IMR-90 (cell line): ENCODE data around the gene PTPRK. TPM values are rescaled to one million over a fixed set of nuclear protein-coding genes. Genes with fewer than 3 reads are reported as not detected.

Experiments used
- ATAC-seq: fragments of 200-7000 bp; cut with Tn5 transposase; 2 replicates; pipeline ENCODE4 v1.9.1; 2020; ENCODE audit warnings: low read depth, mild to moderate bottlenecking, moderate library complexity
- BruUV-seq: library from RNA; stranded (reverse); fragments of 400-500 nt; replicated peaks from 2 replicates; lab custom pipeline; 2021; lab: Mats Ljungman, UMichigan
- CTCF ChIA-PET: fragments of 300-600 bp; formaldehyde crosslinking; extraction: SDS; loops from one replicate; lab custom pipeline; 2021; ENCODE audit warnings: antibody characterized with exemption; lab: Yijun Ruan, JAX
- POLR2A ChIA-PET: fragments of 300-600 bp; sonication (Branson Sonifier 250); formaldehyde crosslinking; loops from one replicate; lab custom pipeline; 2022; ENCODE audit warnings: antibody characterized with exemption; ENCODE audit not compliant: unreplicated experiment; lab: Charles Lee
- DNase-seq: peaks from one replicate; pipeline ENCODE4 v3.0.0; 2013
- H2AFZ ChIP-seq: replicated peaks from 2 replicates; pipeline ENCODE3; 2013; ENCODE audit warnings: low read length, mild to moderate bottlenecking; ENCODE audit not compliant: poor library complexity
- H2AK5ac ChIP-seq: 2 replicates; pipeline ENCODE4 v1.6.1; 2013; ENCODE audit warnings: low read depth, low read length, inconsistent platforms
- H2AK9ac ChIP-seq: replicated peaks from 2 replicates; pipeline ENCODE3; 2013; ENCODE audit warnings: mild to moderate bottlenecking, low read depth, low read length, moderate library complexity; ENCODE audit not compliant: poor library complexity
- H2BK120ac ChIP-seq: 2 replicates; pipeline ENCODE4 v1.6.1; 2013; ENCODE audit warnings: low read depth, low read length, inconsistent platforms
- H2BK15ac ChIP-seq: 3 replicates; pipeline ENCODE4 v1.6.1; 2013; ENCODE audit warnings: low read depth, low read length, inconsistent platforms
- H2BK20ac ChIP-seq: 2 replicates; pipeline ENCODE4 v1.6.1; 2013; ENCODE audit warnings: low read depth, mild to moderate bottlenecking, inconsistent platforms, low read length, moderate library complexity
- H2BK5ac ChIP-seq: 2 replicates; pipeline ENCODE4 v1.6.1; 2013; ENCODE audit warnings: mild to moderate bottlenecking, low read depth, low read length, inconsistent platforms; ENCODE audit not compliant: poor library complexity, severe bottlenecking
- H3K14ac ChIP-seq: replicated peaks from 2 replicates; pipeline ENCODE4 v1.6.1; 2013; ENCODE audit warnings: low read depth, low read length, inconsistent platforms
- H3K18ac ChIP-seq: 2 replicates; pipeline ENCODE4 v1.6.1; 2013; ENCODE audit warnings: low read depth, low read length, control low read depth
- H3K23ac ChIP-seq: 2 replicates; pipeline ENCODE4 v1.6.1; 2013; ENCODE audit warnings: low read depth, low read length, inconsistent platforms
- H3K27ac ChIP-seq: 2 replicates; pipeline ENCODE4 v1.5.1; 2013; ENCODE audit warnings: mild to moderate bottlenecking, control low read depth, low read length; ENCODE audit not compliant: insufficient read depth
- H3K27me3 ChIP-seq: 2 replicates; pipeline ENCODE4 v1.6.1; 2013; ENCODE audit warnings: low read length; ENCODE audit not compliant: control insufficient read depth, insufficient read depth
- H3K36me3 ChIP-seq: 2 replicates; pipeline ENCODE4 v1.6.1; 2013; ENCODE audit warnings: low read length, mixed read lengths; ENCODE audit not compliant: control insufficient read depth, insufficient read depth
- H3K4ac ChIP-seq: 2 replicates; pipeline ENCODE4 v1.6.1; 2013; ENCODE audit warnings: low read depth, low read length, inconsistent platforms
- H3K4me1 ChIP-seq: 2 replicates; pipeline ENCODE4 v1.6.1; 2013; ENCODE audit warnings: low read length, mixed read lengths; ENCODE audit not compliant: control insufficient read depth, insufficient read depth
- H3K4me2 ChIP-seq: 2 replicates; pipeline ENCODE4 v1.6.1; 2013; ENCODE audit warnings: low read depth, mild to moderate bottlenecking, control low read depth, low read length, moderate library complexity
- H3K4me3 ChIP-seq: 2 replicates; pipeline ENCODE4 v1.5.1; 2013; ENCODE audit warnings: low read depth, mild to moderate bottlenecking, control low read depth, low read length, moderate library complexity; ENCODE audit not compliant: insufficient read depth
- H3K56ac ChIP-seq: 2 replicates; pipeline ENCODE4 v1.6.1; 2013; ENCODE audit warnings: low read length, inconsistent platforms; ENCODE audit not compliant: insufficient read depth; ENCODE audit errors: extremely low read depth
- H3K79me1 ChIP-seq, 2 experiments: 2 replicates each; pipeline ENCODE4 v1.6.1; 2013; ENCODE audit warnings: low read length in 2 of 2, inconsistent platforms in 1 of 2, low read depth in 1 of 2
- H3K9ac ChIP-seq: 2 replicates; pipeline ENCODE4 v1.6.1; 2013; ENCODE audit warnings: low read depth, low read length, control low read depth
- H3K9me1 ChIP-seq: 2 replicates; pipeline ENCODE4 v1.6.1; 2013; ENCODE audit warnings: low read length, inconsistent platforms; ENCODE audit not compliant: insufficient read depth
- H3K9me3 ChIP-seq: 2 replicates; pipeline ENCODE4 v1.6.1; 2013; ENCODE audit warnings: low read length; ENCODE audit not compliant: control insufficient read depth, insufficient read depth
- H4K20me1 ChIP-seq: 2 replicates; pipeline ENCODE4 v1.6.1; 2013; ENCODE audit warnings: low read length, inconsistent platforms; ENCODE audit not compliant: insufficient read depth
- H4K5ac ChIP-seq: 2 replicates; pipeline ENCODE4 v1.6.1; 2013; ENCODE audit warnings: mild to moderate bottlenecking, low read depth, low read length, control low read depth
- H4K8ac ChIP-seq, 2 experiments: 2 replicates each; pipeline ENCODE4 v1.6.1; 2013; ENCODE audit warnings: low read depth in 2 of 2, low read length in 2 of 2, control low read depth in 1 of 2, inconsistent platforms in 1 of 2
- H4K91ac ChIP-seq: 2 replicates; pipeline ENCODE4 v1.6.1; 2013; ENCODE audit warnings: low read depth, low read length, inconsistent platforms; ENCODE audit not compliant: insufficient read depth
- BHLHE40 ChIP-seq: fragments of 150-350 bp; IDR thresholded peaks from 2 replicates; pipeline ENCODE4 v1.6.1; 2016; ENCODE audit warnings: mild to moderate bottlenecking, low read depth, low read length
- CEBPB ChIP-seq: IDR thresholded peaks from 2 replicates; pipeline ENCODE4 v1.6.1; 2012; ENCODE audit warnings: low read depth, low read length, improper control_type of control experiment
- CHD1 ChIP-seq: IDR thresholded peaks from 2 replicates; pipeline ENCODE4 v1.6.1; 2012; ENCODE audit warnings: low read depth, low read length, improper control_type of control experiment
- CTCF ChIP-seq: conservative IDR thresholded peaks from 2 replicates; pipeline ENCODE4 v1.5.1; 2012; ENCODE audit warnings: mild to moderate bottlenecking, low read depth, low read length, improper control_type of control experiment
- FOS ChIP-seq: fragments of 150-350 bp; IDR thresholded peaks from 2 replicates; pipeline ENCODE4 v1.6.1; 2016; ENCODE audit warnings: low read depth, low read length
- MAZ ChIP-seq: IDR thresholded peaks from 2 replicates; pipeline ENCODE4 v1.6.1; 2012; ENCODE audit warnings: low read depth, mild to moderate bottlenecking, low read length, improper control_type of control experiment, moderate library complexity, borderline replicate concordance
- NFE2L2 ChIP-seq: fragments of 150-350 bp; IDR thresholded peaks from 2 replicates; pipeline ENCODE4 v1.6.1; 2016; ENCODE audit warnings: low read depth, mild to moderate bottlenecking, low read length
- RAD21 ChIP-seq: IDR thresholded peaks from 2 replicates; pipeline ENCODE4 v1.6.1; 2012; ENCODE audit warnings: low read length, improper control_type of control experiment
- RFX5 ChIP-seq: IDR thresholded peaks from 2 replicates; pipeline ENCODE4 v1.8.0; 2012; ENCODE audit warnings: low read depth, mild to moderate bottlenecking, low read length, moderate library complexity
- SMC3 ChIP-seq: fragments of 150-350 bp; IDR thresholded peaks from 2 replicates; pipeline ENCODE4 v1.6.1; 2016; ENCODE audit warnings: low read depth, mild to moderate bottlenecking, antibody characterized with exemption, low read length, moderate library complexity
- WGBS, 2 experiments: methylation state at CpG; one replicate each; pipeline versions ENCODE4 v1.1.5 to v1.1.7; 2013; ENCODE audit warnings: missing lambda C conversion rate in 2 of 2; ENCODE audit not compliant: insufficient read length in 1 of 2; ENCODE audit errors: extremely low coverage in 2 of 2; 5-methylcytosine and 5-hydroxymethylcytosine counted together
- dilution Hi-C: fragments of 300-500 bp; cut with HindIII; formaldehyde crosslinking; loops from one replicate; pipeline ENCODE4 v1.14.3; 2018; ENCODE audit warnings: low sequenced_read_pairs; ENCODE audit not compliant: unreplicated experiment
- in situ Hi-C: fragments of 300-500 bp; cut with MboI; formaldehyde crosslinking; loops from 3 replicates; pipeline ENCODE4 v1.14.3; 2019; ENCODE audit warnings: low sequenced_read_pairs, inconsistent platforms, mixed read lengths
- intact Hi-C: fragments of 100-400 bp; cut with micrococcal nuclease; formaldehyde crosslinking; loops from 2 replicates; pipeline ENCODE4 v1.10.0; 2022
- polyA plus RNA-seq, 3 experiments: library from polyadenylated mRNA; depleted of rRNA; stranded (reverse); fragments of >200 nt; gene quantifications; 2 replicates each; pipeline ENCODE4 v1.2.3, GENCODE V29; 2012; ENCODE audit warnings: low replicate concordance in 1 of 3
- total RNA-seq: library from RNA; depleted of rRNA; stranded (reverse); fragments of >200 nt; gene quantifications from 2 replicates; pipeline ENCODE4 v1.2.3, GENCODE V29; 2012
- TF ChIP-seq, protein P1 (sequence below): fragments of 150-350 bp; IDR thresholded peaks from 2 replicates; pipeline ENCODE4 v1.6.1; 2016; ENCODE audit warnings: low read depth, mild to moderate bottlenecking, low read length, moderate library complexity, borderline replicate concordance
- TF ChIP-seq, protein P2 (sequence below): fragments of 150-350 bp; IDR thresholded peaks from 2 replicates; pipeline ENCODE4 v1.6.1; 2017; ENCODE audit warnings: mild to moderate bottlenecking, antibody characterized with exemption, low read length, low read depth

The PTPRK gene
- total and polyA plus RNA-seq, 2 of the 4 experiments (the other 2 are of a cell fraction), result 18.0 to 80.8 TPM

GRCh38 chr6:128235556-128235955 is 284.8 kb downstream of the PTPRK start:
- Histone ChIP-seq H3K9me1 (0 out of 2 replicates have a peak, but pooled peaks cover 3% of the 10 kb centered on the region), H4K20me1 (no peaks in the 10 kb centered on the region), H3K56ac (no peak overlapping the region), H3K79me1 (peaks cover 4 to 15% of the 10 kb centered on the region in 2 experiments; a peak in 3 of 4 replicates), H2BK120ac (no peak overlapping the region), H3K4me2 (no peak overlapping the region), H3K27ac (no peak overlapping the region), H3K14ac (no peak overlapping the region), H2AFZ (no peak overlapping the region), H3K23ac (no peak overlapping the region), H3K9ac (no peak overlapping the region), H3K4me1 (peaks cover 2% of the 10 kb centered on the region; the same call in 1 of the 2 replicates), H2BK15ac (no peak overlapping the region), H3K18ac (no peak overlapping the region), H3K27me3 (no peaks in the 10 kb centered on the region), H2BK5ac (no peak overlapping the region), H2BK20ac (no peak overlapping the region), H3K4me3 (no peak overlapping the region), H4K91ac (no peak overlapping the region), H4K5ac (no peak overlapping the region), H3K9me3 (no peaks in the 10 kb centered on the region), H3K36me3 (peaks cover 5% of the 10 kb centered on the region), H3K4ac (no peak overlapping the region), H2AK9ac (no peak overlapping the region), H2AK5ac (no peak overlapping the region), H4K8ac (no peak overlapping the region)
- 100% methylated on average over 1 of the region's 4 CpGs; no CpG with 5 or more reads in 1 of the 2 experiments for WGBS, 2 experiments
- intact Hi-C loops, result no loop called here
- no peak for ATAC-seq
- CTCF ChIA-PET, result interaction anchor here (0.8 kb wide), 1 partner anchor 380 kb away, joined by 3 read pairs; no protein-coding TSS in a partner anchor
- no peak for TF ChIP-seq FOS
- TF ChIP-seq CTCF, result no peak
- TF ChIP-seq, protein P1, sequence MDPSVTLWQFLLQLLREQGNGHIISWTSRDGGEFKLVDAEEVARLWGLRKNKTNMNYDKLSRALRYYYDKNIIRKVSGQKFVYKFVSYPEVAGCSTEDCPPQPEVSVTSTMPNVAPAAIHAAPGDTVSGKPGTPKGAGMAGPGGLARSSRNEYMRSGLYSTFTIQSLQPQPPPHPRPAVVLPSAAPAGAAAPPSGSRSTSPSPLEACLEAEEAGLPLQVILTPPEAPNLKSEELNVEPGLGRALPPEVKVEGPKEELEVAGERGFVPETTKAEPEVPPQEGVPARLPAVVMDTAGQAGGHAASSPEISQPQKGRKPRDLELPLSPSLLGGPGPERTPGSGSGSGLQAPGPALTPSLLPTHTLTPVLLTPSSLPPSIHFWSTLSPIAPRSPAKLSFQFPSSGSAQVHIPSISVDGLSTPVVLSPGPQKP, result no peak
- no peak for TF ChIP-seq CHD1
- no peak for TF ChIP-seq NFE2L2
- TF ChIP-seq SMC3, result no peak
- TF ChIP-seq MAZ, result no peak
- TF ChIP-seq RFX5, result no peak
- TF ChIP-seq, protein P2, sequence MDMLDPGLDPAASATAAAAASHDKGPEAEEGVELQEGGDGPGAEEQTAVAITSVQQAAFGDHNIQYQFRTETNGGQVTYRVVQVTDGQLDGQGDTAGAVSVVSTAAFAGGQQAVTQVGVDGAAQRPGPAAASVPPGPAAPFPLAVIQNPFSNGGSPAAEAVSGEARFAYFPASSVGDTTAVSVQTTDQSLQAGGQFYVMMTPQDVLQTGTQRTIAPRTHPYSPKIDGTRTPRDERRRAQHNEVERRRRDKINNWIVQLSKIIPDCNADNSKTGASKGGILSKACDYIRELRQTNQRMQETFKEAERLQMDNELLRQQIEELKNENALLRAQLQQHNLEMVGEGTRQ, result no peak
- TF ChIP-seq CEBPB, result no peak
- no peak for TF ChIP-seq BHLHE40
- no peak for TF ChIP-seq RAD21
- DNase-seq, result no peak
- dilution Hi-C loops, result no loop called here
- in situ Hi-C loops, result no loop called here
- BruUV-seq, result no TSS peak
- POLR2A ChIA-PET, result no interaction called here
